Omental fat pad (tissue), 4 donors: ENCODE results near the gene IPO7. TPM values are rescaled to one million over a fixed set of nuclear protein-coding genes. Genes with fewer than 3 reads are reported as not detected.
"Not testable (repeated sequence)": the region's sequence is repeated elsewhere in the genome, so short reads cannot be mapped to it uniquely, and the experiment has no call there.

Source experiments
- ATAC-seq: fragments of 150-250 bp; one replicate; pipeline ENCODE4 v1.9.1; 2016; ENCODE audit warnings: mild to moderate bottlenecking, moderate library complexity; ENCODE audit not compliant: low FRiP score
- DNase-seq: peaks from one replicate; pipeline ENCODE4 v3.0.0-alpha.2; 2019; ENCODE audit warnings: low spot score
- total RNA-seq, 4 donors: library from RNA; depleted of rRNA; stranded (reverse); fragments of >200 nt; gene quantifications; one replicate each; pipeline ENCODE4 v1.1.0, GENCODE V29; 2016
- TF ChIP-seq, protein P1 (sequence below), 3 donors: fragments of 450-650 bp; IDR thresholded peaks; one replicate each; pipeline ENCODE4 v1.5.1; 2016 to 2017; ENCODE audit warnings: antibody characterized with exemption in 3 of 3, mild to moderate bottlenecking in 3 of 3, moderate library complexity in 2 of 3

The IPO7 gene
- total RNA-seq: 100 to 1,000 TPM; 101 to 205 (median 110) TPM

- DNase-seq (peak; percentile 70), ATAC-seq (peak; percentile 89)
- TF ChIP-seq, protein P1, sequence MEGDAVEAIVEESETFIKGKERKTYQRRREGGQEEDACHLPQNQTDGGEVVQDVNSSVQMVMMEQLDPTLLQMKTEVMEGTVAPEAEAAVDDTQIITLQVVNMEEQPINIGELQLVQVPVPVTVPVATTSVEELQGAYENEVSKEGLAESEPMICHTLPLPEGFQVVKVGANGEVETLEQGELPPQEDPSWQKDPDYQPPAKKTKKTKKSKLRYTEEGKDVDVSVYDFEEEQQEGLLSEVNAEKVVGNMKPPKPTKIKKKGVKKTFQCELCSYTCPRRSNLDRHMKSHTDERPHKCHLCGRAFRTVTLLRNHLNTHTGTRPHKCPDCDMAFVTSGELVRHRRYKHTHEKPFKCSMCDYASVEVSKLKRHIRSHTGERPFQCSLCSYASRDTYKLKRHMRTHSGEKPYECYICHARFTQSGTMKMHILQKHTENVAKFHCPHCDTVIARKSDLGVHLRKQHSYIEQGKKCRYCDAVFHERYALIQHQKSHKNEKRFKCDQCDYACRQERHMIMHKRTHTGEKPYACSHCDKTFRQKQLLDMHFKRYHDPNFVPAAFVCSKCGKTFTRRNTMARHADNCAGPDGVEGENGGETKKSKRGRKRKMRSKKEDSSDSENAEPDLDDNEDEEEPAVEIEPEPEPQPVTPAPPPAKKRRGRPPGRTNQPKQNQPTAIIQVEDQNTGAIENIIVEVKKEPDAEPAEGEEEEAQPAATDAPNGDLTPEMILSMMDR (IDR thresholded peaks at IDR 0.05): no peak
Measured at GRCh38 chr11:9384535-9385326, at the start of gene IPO7. Gene IPO7 (plus strand): TSS chr11:9384652. CDS start chr11:9384764, 112 bp downstream.

- DNase-seq (no peak), ATAC-seq (no peak)
- TF ChIP-seq, protein P1 (IDR thresholded peaks at IDR 0.05): no peak
Measured at GRCh38 chr11:9341638-9342178, 42.7 kb upstream of the IPO7 start.

GRCh38 chr11:9344061-9344680, 40.3 kb upstream of the IPO7 start:
- DNase-seq (no peak), ATAC-seq (no peak)
- TF ChIP-seq, protein P1 (IDR thresholded peaks at IDR 0.05): no peak

DNA sequence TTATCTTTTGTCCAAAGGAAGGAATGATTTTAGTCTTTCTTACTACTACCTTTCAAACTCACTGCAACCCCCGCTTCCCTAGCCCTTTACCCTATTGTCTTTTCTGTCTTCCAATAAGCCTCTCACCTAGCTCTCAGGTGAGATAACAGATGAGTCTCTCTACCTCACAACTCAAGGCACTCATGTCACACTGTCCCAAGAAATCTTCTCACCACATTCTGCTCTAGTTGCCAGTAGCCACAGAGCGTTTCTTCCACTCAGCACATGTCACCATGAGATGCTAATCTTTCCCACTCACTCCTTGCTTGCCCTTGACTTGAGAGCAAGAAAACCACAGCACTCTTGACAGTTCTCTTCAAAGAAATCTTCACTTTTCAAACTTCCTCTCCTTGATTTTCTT, 37.4 kb upstream of the IPO7 start:
- ATAC-seq: no peak
- TF ChIP-seq, protein P1 (IDR thresholded peaks at IDR 0.05): no peak
- no peak for DNase-seq

DNA sequence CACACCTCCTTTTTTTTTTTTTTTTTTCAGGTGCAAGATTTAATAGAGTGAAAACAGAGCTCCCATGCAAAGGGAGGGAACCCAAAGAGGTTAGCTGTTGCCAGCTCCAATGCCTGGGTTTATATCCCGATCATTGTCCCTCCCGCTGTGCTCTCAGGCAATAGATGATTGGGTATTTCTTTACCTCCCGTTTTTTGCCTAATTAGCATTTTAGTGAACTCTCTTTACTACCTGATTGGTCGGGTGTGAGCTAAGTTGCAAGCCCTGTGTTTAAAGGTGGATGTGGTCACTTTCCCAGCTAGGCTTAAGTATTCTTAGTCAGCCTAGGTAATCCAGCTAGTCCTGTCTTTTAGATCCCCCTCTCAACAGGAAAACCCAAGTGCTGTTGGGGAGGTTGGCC, 36.7 kb upstream of the IPO7 start:
- not testable (repeated sequence) for ATAC-seq, DNase-seq

DNA sequence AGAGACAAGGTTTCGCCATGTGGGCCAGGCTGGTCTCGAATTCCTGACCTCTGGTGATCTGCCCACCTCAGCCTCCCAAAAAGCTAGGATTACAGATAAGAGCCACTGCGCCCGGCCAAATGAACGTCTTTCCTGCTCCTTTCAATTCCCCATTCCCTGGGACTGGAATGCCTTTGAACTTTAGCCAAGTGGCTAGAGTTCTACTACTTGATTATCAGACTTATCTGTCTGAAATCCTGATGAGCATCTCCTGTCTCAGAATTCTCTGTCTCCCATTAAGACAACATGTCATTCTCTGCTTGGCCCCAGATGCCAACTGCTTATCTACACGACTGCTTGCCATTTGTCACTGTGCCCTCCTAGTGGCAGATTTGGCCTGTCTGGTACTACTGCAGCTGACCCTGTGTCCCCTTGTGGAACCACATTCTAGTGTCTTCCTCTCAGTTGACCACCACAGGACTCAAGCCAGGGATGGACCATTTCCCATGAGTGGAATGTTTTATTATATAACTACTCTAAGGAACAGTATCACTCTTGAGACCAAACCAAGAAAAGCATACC, 33.1 kb upstream of the IPO7 start:
- TF ChIP-seq, protein P1 (IDR thresholded peaks at IDR 0.05): no peak
- ATAC-seq: no peak
- DNase-seq: no peak

DNA sequence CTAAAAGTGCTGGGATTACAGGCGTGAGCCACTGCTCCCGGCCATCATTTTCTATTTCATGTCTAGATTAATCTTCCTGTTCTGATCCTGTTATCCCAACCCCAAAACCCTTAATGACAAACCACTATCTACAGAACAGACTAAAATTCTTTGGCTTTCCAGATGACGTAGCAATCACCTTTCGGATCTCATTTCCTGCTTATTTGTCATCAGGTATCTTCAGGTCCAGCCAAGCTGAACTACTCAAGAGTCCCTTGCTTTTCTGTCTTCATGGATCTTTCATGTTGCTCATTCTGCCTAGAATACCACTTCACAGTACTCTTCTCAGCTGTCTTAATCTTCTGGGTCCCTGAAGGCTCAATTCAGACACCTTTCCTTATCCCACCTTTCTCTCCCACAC, 27.4 kb upstream of the IPO7 start:
- no peak for ATAC-seq
- TF ChIP-seq, protein P1 (IDR thresholded peaks at IDR 0.05): no peak
- DNase-seq: no peak

DNA sequence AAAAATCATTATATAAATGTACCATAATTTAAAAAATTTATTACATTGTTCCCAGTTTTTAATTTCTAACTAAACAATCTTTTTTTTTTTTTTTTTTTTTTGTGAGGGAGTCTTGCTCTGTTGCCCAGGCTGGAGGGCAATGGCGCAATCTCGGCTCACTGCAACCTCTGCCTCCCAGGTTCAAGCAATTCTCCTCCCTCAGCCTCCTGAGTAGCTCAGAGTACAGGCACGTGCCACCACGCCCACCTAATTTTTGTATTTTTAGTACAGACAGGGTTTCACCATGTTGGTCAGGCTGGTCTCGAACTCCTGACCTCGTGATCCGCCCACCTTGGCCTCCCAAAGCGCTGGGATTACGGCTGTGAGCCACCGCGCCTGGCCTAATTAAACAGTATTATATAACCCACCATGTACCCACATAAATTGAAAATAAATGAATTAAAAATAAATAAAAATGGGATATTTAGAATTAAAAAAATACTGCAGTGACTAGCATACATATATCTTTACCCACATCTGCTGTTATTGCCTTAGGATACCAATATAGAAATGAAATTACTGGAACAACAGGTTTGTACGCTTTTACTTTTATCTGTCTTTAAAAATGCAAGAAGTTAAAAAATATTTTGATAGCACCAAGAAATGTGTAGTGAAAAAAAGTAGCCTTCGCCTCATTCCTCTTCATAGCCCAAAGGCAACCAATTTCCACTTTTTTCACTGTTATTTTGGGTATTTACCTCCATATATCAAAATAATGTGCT, 23.4 kb upstream of the IPO7 start:
- not testable (repeated sequence) for ATAC-seq, DNase-seq
